KBM-7 (cell line): ENCODE results near the gene TUBGCP4.

Source experiments
- DNase-seq: peaks from one replicate; pipeline ENCODE4 v3.0.0-alpha.2; 2015
- in situ Hi-C: fragments of 300-500 bp; cut with MboI; formaldehyde crosslinking; loops from 2 replicates; pipeline ENCODE4 v1.14.3; 2020; ENCODE audit warnings: low sequenced_read_pairs, low pct_unique_long_range_greater_than_20kb, mixed read lengths

The TUBGCP4 gene, protein sequence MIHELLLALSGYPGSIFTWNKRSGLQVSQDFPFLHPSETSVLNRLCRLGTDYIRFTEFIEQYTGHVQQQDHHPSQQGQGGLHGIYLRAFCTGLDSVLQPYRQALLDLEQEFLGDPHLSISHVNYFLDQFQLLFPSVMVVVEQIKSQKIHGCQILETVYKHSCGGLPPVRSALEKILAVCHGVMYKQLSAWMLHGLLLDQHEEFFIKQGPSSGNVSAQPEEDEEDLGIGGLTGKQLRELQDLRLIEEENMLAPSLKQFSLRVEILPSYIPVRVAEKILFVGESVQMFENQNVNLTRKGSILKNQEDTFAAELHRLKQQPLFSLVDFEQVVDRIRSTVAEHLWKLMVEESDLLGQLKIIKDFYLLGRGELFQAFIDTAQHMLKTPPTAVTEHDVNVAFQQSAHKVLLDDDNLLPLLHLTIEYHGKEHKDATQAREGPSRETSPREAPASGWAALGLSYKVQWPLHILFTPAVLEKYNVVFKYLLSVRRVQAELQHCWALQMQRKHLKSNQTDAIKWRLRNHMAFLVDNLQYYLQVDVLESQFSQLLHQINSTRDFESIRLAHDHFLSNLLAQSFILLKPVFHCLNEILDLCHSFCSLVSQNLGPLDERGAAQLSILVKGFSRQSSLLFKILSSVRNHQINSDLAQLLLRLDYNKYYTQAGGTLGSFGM

DNA sequence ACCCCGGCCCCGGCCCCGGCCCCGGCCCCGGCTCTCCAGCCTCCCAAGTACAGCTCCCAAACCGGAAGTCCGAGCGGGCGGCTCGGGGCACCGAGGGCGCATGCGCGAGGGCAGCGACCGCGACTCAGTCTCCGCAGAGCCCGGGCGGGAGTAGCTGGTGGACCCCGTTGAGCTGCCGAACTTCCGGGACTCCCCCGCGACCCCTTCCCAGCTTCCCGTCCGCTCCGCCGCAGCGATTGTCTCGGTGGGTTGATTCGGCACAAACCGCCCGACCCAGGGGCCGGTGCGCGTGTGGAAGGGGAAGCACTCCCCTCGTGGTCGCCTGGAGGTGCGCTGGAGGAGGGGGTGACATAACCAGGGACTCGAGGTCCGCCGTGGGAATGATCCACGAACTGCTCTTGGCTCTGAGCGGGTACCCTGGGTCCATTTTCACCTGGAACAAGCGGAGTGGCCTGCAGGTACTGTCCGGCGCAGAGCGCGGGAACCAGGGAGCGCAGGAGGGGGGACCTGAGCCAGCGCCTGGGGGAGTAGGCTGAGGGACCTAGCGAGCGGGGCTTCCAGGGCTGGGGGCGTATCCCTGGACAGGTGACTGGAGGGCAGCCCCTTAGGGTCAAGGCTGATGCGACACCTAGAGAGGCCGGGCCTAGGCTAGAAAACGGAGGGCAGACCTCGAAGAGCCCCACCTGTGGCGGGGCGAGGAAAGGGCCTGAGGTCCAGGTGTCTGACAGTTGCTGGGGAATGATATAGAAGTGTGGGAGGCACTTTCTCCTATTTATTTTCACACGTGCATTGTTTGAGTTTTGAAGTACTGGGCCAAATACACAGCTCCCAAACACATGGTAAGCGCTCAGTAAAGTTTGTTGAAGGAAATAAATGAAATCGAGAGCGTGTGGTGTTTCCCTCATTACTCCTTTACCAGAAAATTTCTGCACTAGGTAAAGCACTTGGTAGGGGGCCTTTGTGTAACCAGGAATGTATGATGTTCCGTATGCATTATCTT lies at the start of gene TUBGCP4, which contains the start of gene ZSCAN29:
TUBGCP4 (plus strand) TSS at position 127 of the 1,000 bp plus-strand sequence; CDS start at position 381, 254 bp downstream.
ZSCAN29 (minus strand) TSS at position 69 of the 1,000 bp plus-strand sequence. CDS start 1,130 bp downstream, outside the sequence.
- in situ Hi-C loops = no loop called here
- peak; percentile 88 for DNase-seq

DNA sequence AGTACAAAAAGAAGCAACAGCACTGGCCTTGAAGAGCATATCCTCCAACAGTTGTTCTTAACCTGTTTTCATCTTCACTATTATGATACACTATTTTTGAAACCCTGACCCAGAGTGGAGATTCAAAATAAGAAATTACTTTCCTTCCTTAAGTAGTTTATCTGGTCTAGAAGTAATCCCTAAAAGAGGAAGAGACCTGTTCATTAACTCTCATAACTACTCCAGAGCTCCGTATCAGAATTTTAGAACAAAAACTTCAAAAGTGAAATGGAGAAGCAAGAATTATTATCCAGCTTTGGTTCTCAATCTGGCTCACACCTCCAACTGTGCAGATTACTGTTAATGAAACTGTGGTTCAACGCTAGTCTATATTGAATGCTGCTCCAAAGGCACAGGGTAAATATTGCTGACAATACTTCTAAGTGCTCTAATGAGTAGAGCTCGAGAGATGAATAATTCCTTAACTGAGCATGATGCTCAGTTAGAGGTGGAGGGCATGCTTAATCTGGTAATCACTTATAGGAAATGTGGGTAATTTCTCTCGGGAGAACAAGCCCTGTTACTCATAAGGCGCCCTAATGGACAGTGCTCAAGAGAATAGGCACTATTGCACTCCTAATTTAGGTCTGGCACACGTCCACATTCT lies 45.7 kb upstream of the TUBGCP4 start:
- DNase-seq = peak; percentile 15
- in situ Hi-C loops = no loop called here

DNA sequence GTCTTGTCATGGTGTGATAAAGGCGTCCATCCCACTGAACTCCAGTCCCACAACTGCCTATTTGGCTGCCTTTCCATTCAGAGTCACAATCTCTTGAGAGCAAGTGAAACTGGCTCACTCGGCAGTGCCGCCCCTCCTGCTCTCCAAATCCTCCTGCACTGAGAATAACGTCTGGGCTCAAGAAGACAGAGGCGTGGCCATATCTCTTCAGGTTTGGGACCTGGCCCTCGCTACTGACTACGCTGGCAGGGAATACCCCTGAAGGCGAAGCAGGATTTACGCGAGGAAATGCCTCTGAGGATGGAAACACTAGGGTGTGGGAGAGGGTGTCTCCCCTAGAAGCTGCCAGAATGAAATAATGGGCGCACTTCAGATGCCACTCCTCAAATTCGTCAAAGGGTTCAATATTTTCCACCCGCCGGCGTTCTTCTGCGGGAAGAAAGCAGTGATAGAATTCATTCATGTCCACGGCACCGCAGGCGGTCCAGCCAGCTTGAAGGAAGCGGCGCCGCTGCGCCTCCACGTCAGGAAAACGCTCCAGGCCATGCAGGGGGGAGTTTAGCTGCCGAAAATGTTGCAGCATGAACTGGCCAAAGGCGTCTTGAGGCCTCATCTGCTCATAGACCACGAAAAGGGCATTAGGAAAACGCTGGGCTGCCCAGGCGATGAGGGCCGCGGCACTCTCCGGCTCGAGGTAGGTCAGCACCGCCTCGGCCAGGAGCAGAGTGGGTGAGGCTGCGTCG lies 41.5 kb upstream of the TUBGCP4 start:
- no peak for DNase-seq
- in situ Hi-C loops = no loop called here

DNA sequence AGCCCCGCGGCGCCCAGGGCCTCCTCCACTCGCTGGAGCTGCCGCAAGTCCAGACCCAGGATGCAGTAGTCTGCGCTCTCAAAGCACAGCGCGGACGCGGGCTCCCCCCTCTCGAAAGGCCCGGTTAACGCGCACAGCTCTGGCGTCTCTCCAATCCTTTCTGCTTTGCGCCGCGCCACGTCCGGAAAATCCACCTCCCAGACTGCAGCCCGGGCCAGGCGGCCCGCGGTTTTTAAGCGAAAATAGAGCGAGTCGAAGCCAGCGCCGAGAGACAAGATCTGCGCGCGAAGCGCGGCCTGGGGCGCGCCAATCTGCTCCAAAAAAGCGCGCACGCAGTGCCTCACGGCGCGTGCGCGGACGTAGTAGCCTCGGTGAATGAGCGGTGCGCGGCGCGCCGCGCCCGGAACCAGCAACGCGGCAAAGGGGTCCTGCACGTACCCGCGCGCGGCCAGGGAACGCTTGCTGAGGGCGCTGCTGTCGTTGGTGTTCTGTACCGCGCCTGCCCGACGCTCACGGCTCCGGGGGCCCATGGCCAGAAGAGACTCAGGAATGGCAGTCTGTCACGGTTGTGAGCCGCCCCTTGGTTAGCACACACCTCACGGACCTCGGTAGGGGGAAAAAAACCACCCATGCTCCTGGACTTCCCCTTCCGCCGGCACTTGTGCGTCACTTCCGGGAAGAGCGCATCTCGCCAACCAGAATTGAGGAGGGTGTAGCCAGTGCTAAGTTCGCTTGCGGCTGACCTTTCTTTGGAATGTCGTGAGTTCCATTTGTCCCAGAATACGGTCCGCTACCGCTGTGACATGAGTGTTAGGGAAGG lies 40.7 kb upstream of the TUBGCP4 start, which contains the start of gene LCMT2:
LCMT2 (minus strand) TSS at position 614 of the 820 bp plus-strand sequence; CDS start at position 530, 84 bp downstream.
- in situ Hi-C loops = no loop called here
- DNase-seq = no peak

DNA sequence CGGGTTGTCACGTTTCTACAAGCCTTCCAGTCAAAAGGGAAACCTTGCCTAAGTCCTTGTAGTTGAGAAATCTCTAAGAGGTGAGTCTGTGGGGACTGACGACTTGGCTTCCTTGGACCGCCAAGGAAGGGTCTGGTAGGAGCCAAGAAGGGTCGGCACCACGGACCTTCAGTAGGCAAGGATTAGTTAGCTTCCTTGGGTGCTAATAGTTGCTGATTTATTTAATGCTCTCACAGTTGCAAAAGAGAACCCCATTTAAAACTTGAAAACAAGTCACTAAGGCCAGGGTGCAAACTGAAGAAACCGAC lies 40.2 kb upstream of the TUBGCP4 start:
- in situ Hi-C loops = no loop called here
- DNase-seq = no peak

DNA sequence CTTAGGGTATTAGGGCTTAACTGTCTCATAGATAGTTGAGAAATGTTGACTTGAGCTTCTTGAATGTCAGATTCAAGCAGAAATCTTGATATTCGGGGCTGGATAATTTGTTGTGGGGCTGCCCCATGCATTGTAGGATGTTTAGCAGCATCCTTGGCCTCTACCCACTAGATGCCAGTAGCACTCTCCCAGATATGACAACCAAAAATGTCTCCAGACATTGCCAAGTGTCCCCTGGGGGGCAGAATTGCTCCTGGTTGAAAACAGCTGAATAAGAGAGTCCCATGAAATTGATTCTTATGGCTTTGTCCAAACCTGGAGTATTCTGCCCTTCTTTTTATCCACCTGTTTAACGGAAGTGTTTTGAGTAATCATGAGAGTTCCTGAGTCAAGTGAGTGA lies 24.6 kb upstream of the TUBGCP4 start:
- in situ Hi-C loops = no loop called here
- DNase-seq = peak; percentile 54

DNA sequence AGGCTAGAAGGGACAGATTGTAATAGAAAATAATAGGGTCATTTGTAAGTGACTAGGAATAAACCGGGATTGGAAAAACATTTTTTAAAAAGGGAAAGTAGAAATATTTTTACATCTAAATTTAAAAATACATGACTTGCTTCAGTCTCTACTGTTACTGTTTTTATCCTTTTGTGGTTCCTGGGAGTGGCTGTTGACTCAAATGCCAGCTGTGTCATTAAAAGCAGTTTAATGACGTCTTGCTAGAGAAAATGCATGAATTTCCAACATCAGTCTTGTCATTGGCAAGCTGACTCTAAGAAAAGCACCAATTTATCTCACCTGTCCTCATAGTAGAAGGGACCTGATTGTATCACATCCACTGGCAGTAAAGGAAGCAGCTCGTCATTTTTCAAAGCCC lies 23.8 kb upstream of the TUBGCP4 start:
- in situ Hi-C loops = no loop called here
- no peak for DNase-seq

DNA sequence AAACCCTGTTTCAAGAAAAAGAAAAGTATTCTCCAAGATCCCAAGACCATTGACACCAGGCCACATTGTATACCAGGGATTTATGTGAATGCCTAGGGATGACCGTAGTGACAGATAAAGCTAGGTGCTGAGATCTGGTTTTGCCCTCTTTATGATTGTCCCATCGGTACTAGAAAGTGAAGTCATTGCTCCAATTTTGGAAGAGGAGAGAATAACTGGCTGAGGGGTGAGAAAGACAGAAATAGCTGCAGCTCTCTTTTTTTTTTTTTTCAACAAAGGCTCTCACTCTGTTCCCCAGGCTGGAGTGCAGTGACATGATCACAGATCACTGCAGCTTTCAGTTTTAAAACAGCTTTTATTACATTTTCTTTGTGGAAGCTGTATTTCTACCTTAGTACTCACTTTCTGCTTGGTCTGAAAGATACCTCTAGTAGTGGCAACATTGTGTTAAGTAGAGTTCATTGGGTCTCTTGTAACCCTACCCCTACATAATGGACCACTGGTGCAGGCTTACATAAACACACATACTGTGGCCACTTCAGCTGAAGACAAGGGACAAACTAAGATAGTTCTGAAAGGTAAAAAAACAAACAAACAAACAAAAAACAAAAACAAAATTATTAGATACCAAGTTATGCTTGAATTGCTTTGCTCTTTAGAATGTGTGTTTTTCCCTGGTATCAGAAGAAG lies 18.1 kb upstream of the TUBGCP4 start:
- no peak for DNase-seq

DNA sequence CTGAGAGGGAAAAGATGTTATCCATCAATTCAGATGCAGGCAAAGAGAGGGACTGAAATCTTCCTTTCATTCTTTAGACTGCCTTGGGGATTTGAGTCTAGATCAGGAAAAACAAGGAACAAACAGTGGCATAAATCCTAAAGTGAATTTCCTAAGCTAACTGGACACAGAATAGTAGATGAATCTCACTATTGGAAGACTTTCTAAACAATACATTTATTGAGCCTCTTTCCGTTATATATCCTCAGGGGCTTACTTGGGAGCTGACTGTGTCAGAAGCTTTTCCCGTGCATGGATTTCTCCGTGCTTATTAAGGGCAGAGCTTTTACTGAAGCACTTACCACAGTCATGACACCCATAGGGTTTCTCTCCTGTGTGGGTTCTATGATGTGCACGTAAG lies 10.1 kb upstream of the TUBGCP4 start:
- DNase-seq = no peak
- in situ Hi-C loops = no loop called here

More for the DNA sequence above, 18.1 kb upstream of the TUBGCP4 start:
- in situ Hi-C loops = no loop called here

DNA sequence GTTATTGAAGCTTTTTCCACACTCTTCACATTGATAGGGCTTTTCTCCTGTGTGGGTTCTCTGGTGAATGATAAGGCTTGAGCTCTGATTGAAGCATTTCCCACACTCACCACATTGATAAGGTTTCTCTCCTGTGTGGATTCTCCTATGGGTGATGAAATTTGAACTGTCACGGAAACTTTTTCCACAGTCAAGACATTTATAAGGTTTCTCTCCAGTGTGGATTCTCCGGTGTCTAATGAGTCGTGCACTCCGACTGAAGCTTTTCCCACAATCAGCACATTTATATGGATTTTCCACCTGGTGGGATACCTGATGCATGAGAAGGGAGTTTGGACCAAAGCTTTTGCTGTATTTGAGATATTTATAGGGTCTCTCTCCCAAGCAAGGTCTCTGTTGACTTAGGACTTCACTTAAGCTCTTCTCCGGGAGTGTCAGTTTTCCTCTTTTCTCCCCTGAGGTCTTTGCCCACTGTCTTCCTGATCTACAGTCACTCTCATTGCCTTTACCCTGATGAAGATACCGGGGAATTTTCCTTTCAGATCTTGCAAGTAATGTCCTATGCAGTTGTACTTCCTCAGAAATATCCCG lies 9.5 kb upstream of the TUBGCP4 start:
- in situ Hi-C loops = no loop called here
- DNase-seq = no peak

DNA sequence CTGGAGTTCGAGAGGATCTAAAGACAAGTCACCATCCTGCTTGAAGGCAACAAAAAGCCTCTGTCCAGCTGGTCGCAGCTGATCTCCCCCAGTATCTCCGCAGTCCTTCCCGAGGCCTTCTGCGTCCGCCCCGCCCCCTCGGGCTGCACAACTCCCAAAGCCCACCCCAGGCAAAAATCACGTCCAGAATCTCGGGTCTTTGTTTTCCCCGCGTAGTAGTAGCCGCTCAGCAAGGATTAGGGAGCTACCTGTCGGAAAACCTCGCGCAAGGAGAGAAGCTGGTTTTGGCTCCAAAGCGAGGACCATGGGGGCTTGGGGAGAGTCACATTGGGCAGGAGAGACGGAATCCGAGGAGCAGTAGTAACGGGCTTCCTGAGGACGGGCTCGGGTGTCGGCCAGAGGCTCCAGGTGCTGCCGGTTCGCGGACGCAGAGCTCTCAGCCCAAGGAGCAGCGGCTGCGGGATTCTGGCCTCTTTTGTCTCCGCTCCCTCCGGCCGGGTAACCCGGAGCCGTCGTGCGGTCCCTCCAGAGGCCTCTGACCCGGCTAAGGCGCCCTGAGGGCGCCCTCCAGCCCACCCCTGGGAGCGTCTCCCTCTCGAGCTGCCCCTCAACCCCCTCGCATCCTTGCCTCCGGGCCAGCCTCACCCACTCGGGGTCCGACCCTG lies 459 bp upstream of the TUBGCP4 start:
- in situ Hi-C loops = no loop called here
- DNase-seq = peak; percentile 44

DNA sequence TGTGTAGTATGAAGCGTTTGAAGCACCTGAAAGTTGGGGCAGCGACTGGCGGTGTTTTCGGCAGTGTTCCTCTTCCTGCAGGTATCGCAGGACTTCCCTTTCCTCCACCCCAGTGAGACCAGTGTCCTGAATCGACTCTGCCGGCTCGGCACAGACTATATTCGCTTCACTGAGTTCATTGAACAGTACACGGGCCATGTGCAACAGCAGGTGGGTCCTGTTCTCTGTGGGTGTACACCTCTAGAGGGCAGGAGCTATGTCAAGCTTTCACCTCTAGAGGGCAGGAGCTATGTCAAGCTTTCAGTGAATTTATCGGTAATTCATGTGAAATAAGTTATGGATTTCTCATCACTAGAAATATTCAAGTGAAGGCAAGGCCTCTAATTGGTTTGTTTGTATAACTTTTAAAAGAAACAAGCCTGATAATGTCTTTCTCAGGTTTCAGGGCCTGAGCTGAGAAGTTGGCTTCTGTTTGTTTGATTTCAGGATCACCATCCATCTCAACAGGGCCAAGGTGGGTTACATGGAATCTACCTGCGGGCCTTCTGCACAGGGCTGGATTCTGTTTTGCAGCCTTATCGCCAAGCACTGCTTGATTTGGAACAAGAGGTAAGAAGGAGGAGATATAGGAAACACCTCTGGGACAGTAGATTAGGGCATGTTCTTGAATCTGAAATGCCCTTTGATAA lies 5.3 kb downstream of the TUBGCP4 start:
- DNase-seq = peak; percentile 39
- in situ Hi-C loops = no loop called here

DNA sequence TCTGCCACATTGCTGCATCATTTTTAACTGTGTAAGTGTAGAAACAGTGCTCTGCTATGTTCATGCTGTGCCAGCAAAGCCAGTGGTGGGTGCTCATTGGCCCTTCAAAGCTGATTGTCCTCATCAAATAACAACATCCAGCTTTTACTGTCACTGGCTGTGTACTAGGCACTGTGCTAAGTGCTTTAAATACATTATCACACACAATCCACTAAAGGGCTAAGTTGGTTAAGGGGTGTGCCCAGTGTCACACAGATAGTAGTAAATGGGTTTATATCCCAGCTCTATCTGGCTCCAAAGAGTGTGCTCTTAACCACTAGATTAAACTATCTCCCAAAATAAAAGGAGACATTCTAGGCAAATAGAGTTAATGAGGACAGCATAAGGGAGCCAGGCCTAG lies 7.7 kb downstream of the TUBGCP4 start:
- DNase-seq = no peak
- in situ Hi-C loops = no loop called here

DNA sequence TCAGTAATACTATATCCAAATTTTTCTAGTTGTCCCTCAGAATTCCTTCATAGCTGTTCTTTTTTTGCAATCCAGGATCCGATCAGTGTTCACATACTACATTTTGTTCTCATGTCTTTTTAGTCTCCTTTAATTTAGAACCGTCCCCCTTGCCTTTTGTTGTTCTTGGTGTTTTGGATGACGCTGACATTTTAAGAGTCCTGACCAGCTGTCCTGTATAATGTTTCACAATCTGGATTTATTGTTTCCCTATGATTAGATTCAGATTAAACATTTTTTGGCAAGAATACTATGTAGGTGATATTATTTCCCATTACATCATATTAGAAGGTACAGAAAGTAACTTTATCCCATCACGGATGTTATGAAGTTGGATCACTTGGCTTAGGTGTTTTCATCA lies 11.4 kb downstream of the TUBGCP4 start:
- no peak for DNase-seq
- in situ Hi-C loops = no loop called here

DNA sequence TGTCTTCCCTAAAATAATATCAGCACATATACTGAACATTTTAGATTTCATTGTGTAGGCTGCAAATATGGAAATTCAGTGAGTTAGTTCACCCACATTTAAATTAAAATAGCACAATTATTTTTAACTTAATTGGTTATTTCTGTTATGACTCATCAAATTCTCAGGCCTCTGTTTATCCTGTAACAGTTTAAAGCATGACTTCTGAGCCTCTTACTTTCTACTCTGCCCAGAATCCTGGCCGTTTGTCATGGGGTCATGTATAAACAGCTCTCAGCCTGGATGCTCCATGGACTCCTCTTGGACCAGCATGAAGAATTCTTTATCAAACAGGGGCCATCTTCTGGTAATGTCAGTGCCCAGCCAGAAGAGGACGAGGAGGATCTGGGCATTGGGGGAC lies 12.2 kb downstream of the TUBGCP4 start:
- DNase-seq = no peak
- in situ Hi-C loops = no loop called here

DNA sequence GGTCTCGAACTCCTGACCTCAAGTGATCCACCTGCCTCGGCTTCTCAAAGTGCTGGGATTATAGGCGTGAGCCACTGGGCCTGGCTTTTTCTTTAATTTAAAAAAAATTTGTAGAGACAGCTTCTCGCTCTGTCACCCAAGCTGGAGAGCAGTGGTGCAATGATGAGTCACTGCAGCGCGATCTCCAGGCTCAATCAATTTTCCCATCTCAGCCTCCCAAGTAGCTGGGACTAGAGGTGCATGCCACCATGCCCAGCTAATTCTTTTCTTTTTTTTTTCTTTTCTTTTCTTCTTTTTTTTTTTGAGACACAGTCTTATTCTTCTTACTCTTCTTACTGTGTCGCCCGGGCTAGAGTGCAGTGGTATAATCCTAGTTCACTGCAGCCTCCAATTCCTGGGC lies 19.8 kb downstream of the TUBGCP4 start:
- no peak for DNase-seq

More for the DNA sequence above, 19.8 kb downstream of the TUBGCP4 start:
- in situ Hi-C loops = no loop called here
